ENCODE results near the gene CUEDC1.

The CUEDC1 gene

GRCh38 chr17:57868910-57869616, 86.1 kb downstream of the CUEDC1 start:
- DNase-seq (ENCODE audit: extremely low spot score), result no peak
- POLR2A ChIA-PET, result interaction anchor here (0.6 kb wide), 2 partner anchors 9 to 78 kb away, joined by 4 read pairs; no protein-coding TSS in a partner anchor

GRCh38 chr17:57868007-57868909, 87.0 kb downstream of the CUEDC1 start:
- TF ChIP-seq CTCF (IDR thresholded peaks at IDR 0.05; ENCODE audit: control extremely low read depth, extremely low read depth, low read depth, missing control alignments), result no peak
- CTCF ChIA-PET, result interaction anchor here (0.7 to 24.4 kb wide), 18 partner anchors 10 to 347 kb away, joined by 3 to 478 read pairs (median 3); partner anchors contain the start of gene VEZF1
- POLR2A ChIA-PET, result interaction anchor here (0.6 kb wide), 1 partner anchor 8 kb away, joined by 4 read pairs; no protein-coding TSS in a partner anchor
- peak; percentile 89 for DNase-seq (ENCODE audit: extremely low spot score)

More at GRCh38 chr17:57868910-57869616, 86.1 kb downstream of the CUEDC1 start:
- TF ChIP-seq CTCF (IDR thresholded peaks at IDR 0.05; ENCODE audit: control extremely low read depth, extremely low read depth, low read depth, missing control alignments), result no peak
- CTCF ChIA-PET, result interaction anchor here (0.7 to 24.4 kb wide), 15 partner anchors 10 to 245 kb away, joined by 3 to 478 read pairs (median 3); partner anchors contain the start of gene VEZF1

- DNase-seq (ENCODE audit: extremely low spot score), result no peak
- ChIA-PET CTCF (interaction anchor here (0.9 to 24.4 kb wide), 9 partner anchors 9 to 348 kb away, joined by 3 to 478 read pairs (median 4); partner anchors contain the start of gene VEZF1), POLR2A (no interaction called here)
These were observed 88.1 kb downstream of the CUEDC1 start for GRCh38 chr17:57867126-57867525.

GRCh38 chr17:57866723-57867122, 88.5 kb downstream of the CUEDC1 start:
- no peak for DNase-seq (ENCODE audit: extremely low spot score)
- TF ChIP-seq CTCF (IDR thresholded peaks at IDR 0.05; ENCODE audit: control extremely low read depth, extremely low read depth, low read depth, missing control alignments), result no peak
- CTCF ChIA-PET, result interaction anchor here (1.5 to 24.4 kb wide), 5 partner anchors 9 to 248 kb away, joined by 4 to 478 read pairs (median 31); partner anchors contain the start of gene VEZF1
- POLR2A ChIA-PET, result no interaction called here

More at GRCh38 chr17:57867126-57867525, 88.1 kb downstream of the CUEDC1 start:
- no peak for TF ChIP-seq CTCF (IDR thresholded peaks at IDR 0.05; ENCODE audit: control extremely low read depth, extremely low read depth, low read depth, missing control alignments)

GRCh38 chr17:57866319-57866718, 88.9 kb downstream of the CUEDC1 start:
- DNase-seq (ENCODE audit: extremely low spot score), result no peak
- CTCF ChIA-PET, result interaction anchor here (6.1 to 24.4 kb wide), 3 partner anchors 9 to 130 kb away, joined by 31 to 478 read pairs (median 66); partner anchors contain the start of gene VEZF1
- no peak for TF ChIP-seq CTCF (IDR thresholded peaks at IDR 0.05; ENCODE audit: control extremely low read depth, extremely low read depth, low read depth, missing control alignments)
- POLR2A ChIA-PET, result no interaction called here

- ChIA-PET CTCF (interaction anchor here (0.6 to 24.4 kb wide), 5 partner anchors 9 to 248 kb away, joined by 3 to 478 read pairs (median 4); partner anchors contain the start of gene VEZF1), POLR2A (interaction anchor here (0.6 kb wide), 1 partner anchor 61 kb away, joined by 4 read pairs; no protein-coding TSS in a partner anchor)
- no peak for TF ChIP-seq CTCF (IDR thresholded peaks at IDR 0.05; ENCODE audit: control extremely low read depth, extremely low read depth, low read depth, missing control alignments)
These were observed 90.9 kb downstream of the CUEDC1 start for GRCh38 chr17:57864273-57864672.

More at GRCh38 chr17:57864273-57864672, 90.9 kb downstream of the CUEDC1 start:
- no peak for DNase-seq (ENCODE audit: extremely low spot score)
